ENCODE measurements around the gene AZU1. TPM values are rescaled to one million over a fixed set of nuclear protein-coding genes. Genes with fewer than 3 reads are reported as not detected.
A peak's percentile ranks its signal among the peaks of the same experiment; 100 is the strongest.

The AZU1 gene
- polyA plus RNA-seq, 2 of the 4 experiments (the other 2 are of a cell fraction), result 0.31 to 0.32 TPM

DNA sequence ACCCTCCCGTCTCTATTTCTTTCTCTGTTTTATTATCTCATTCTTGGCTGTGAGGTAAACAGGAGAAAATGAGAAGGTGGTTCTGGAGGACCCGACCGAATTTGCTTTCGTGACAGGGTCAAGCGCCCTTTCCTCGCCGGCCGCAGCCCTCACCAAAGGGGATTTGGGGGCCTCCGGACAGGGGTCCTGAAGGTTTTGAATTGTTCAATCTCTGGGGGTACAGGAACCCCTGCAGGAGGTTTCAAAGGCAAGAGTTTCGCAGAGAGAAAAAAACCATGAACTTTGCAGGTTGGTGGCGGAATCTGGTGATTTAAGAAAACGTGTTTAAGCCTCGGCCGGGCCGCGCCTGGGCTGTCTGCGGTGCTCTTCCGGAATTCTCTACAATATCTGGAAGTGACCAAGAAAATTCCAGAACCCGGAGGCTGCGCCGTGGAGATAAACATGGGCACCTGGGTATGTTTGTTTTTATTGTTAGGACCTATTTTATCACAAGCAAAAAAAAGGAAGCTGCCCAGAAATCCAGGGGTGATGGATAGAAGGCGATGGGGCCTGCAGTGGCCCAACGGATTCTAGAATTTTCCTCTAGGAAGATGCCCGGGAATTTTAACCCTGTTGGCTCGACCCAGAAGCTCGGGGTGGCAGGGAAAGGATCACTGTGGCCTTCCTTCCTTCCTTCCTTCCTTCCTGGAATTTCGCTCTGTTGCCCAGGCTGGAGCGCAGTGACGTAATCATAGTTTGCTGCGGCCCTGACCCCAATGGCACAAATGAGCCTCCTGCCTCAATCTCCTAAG, 44.6 kb upstream of the AZU1 start:
- TF ChIP-seq ZC3H11A (IDR thresholded peaks at IDR 0.05) (no peak), RFX5 (IDR thresholded peaks at IDR 0.05) (0 out of 2 replicates have a peak, but pooled peaks have one; percentile 18), CEBPB (IDR thresholded peaks at IDR 0.05) (peak in 1 of 2 experiments; percentile 56; a peak in 1 of 4 replicates), JUN (IDR thresholded peaks at IDR 0.05) (peak; percentile 0 to 65; a peak in 4 of 5 replicates), RARB (CRISPR knock-in tag; IDR thresholded peaks at IDR 0.05) (no peak)
- TF ChIP-seq, protein P1, sequence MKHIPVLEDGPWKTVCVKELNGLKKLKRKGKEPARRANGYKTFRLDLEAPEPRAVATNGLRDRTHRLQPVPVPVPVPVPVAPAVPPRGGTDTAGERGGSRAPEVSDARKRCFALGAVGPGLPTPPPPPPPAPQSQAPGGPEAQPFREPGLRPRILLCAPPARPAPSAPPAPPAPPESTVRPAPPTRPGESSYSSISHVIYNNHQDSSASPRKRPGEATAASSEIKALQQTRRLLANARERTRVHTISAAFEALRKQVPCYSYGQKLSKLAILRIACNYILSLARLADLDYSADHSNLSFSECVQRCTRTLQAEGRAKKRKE (CRISPR knock-in tag; IDR thresholded peaks at IDR 0.05; ENCODE audit: low read depth), result 0 out of 2 replicates have a peak, but pooled peaks have one; percentile 13
- TF ChIP-seq, protein P2, sequence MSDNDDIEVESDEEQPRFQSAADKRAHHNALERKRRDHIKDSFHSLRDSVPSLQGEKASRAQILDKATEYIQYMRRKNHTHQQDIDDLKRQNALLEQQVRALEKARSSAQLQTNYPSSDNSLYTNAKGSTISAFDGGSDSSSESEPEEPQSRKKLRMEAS (IDR thresholded peaks at IDR 0.05), result peak; percentile 25; the same call in 1 of the 2 replicates
- FAIRE-seq, result no peak
- peak; percentile 0 to 75 for DNase-seq (ENCODE audit: low read depth in 1 of 2, low spot score in 1 of 2)
- peak overlapping the region; percentile 74 for H3K4me2 ChIP-seq
- H3K27ac ChIP-seq, result peak overlapping the region; percentile 98 to 100
- peak in 1 of 2 experiments; percentile 34; a peak in 3 of 6 replicates for ATAC-seq
- peak overlapping the region; percentile 58 for H3K4me3 ChIP-seq
- H3K9me3 ChIP-seq, result no peaks in the 10 kb centered on the region
- H3K4me1 ChIP-seq, result peaks cover 30% of the 10 kb centered on the region
- ChIA-PET POLR2A (interaction anchor here (0.6 to 2.0 kb wide), 3 partner anchors 17 to 30 kb away, joined by 3 to 16 read pairs (median 9); no protein-coding TSS in a partner anchor), CTCF (interaction anchor here (1.8 to 2.1 kb wide), 2 partner anchors 8 to 12 kb away, joined by 3 to 7 read pairs; no protein-coding TSS in a partner anchor)
- 1% methylated on average over 30 of the region's 30 CpGs for WGBS (ENCODE audit: missing lambda C conversion rate)

DNA sequence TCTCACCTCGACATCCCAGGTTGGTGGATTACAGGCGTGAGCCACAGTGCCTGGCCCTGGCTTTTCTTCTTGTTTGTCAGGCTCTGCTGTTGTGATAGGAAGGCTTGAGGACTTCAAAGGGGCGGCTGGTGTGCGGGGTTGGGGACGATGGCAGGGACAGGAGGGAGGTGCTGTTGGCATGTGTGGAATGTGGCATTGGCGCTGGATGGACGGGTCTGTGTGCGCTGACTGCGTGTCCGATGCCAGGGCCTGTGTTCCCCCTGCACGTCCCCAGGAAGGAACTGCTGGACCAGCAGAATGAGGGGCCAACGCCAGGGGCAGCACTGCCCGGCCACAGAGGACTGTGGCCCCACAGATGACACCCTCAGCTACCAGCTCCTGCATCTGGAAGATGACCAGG, 43.1 kb upstream of the AZU1 start:
- no peak for FAIRE-seq
- Histone ChIP-seq H3K4me1 (peaks cover 27% of the 10 kb centered on the region), H3K4me3 (peak overlapping the region; percentile 58), H3K27ac (peak overlapping the region; percentile 98 to 100), H3K9me3 (no peaks in the 10 kb centered on the region), H3K4me2 (peak overlapping the region; percentile 74)
- ATAC-seq, result peak in 1 of 2 experiments; percentile 2; a peak in 1 of 6 replicates
- ChIA-PET CTCF (interaction anchor here (0.6 to 2.1 kb wide), 3 partner anchors 10 to 460 kb away, joined by 3 to 7 read pairs (median 5); no protein-coding TSS in a partner anchor), POLR2A (interaction anchor here (2.0 kb wide), 1 partner anchor 32 kb away, joined by 16 read pairs; no protein-coding TSS in a partner anchor)
- TF ChIP-seq, protein P2 (IDR thresholded peaks at IDR 0.05), result peak; percentile 56
- TF ChIP-seq RCOR1 (IDR thresholded peaks at IDR 0.05; ENCODE audit: low read depth, low read length), result no peak
- peak; percentile 0 to 61 for DNase-seq (ENCODE audit: low read depth in 1 of 2, low spot score in 1 of 2)
- WGBS (ENCODE audit: missing lambda C conversion rate), result 11% methylated on average over 5 of the region's 13 CpGs

DNA sequence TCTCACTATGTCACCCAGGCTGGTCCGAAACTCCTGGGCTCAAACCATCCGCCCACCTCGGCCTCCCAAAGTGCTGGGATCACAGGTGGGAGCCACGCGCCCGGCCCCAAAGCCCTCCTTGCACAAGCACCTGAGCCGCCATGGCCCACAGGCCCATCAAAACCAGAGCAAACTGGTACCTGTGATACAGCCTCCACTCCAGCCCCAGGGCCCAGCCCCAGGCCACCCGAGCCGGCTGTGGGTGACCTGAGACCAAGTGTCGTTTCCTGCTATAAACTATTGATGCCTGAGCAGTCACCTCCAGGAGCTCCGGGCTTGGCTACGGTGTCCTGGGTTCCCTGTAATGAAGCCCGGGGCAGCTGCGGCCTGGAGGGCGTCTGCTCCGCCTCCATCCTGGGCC, 40.1 kb upstream of the AZU1 start:
- CTCF ChIA-PET, result interaction anchor here (1.4 kb wide), 1 partner anchor 13 kb away, joined by 3 read pairs; no protein-coding TSS in a partner anchor
- peak overlapping the region in 1 of 2 experiments; percentile 61; a peak in 2 of 6 replicates for H3K27ac ChIP-seq
- POLR2A ChIA-PET, result no interaction called here
- DNase-seq (ENCODE audit: low read depth in 1 of 2, low spot score in 1 of 2) (no peak), ATAC-seq (no peak), FAIRE-seq (no peak)
- no peak for TF ChIP-seq NFE2L2 (conservative IDR thresholded peaks at IDR 0.05; ENCODE audit: low read length)
- no peak for TF ChIP-seq NR3C1 (IDR thresholded peaks at IDR 0.05)
- TF ChIP-seq CBX2 (IDR thresholded peaks at IDR 0.05; ENCODE audit: borderline replicate concordance, low read depth), result no peak
- TF ChIP-seq FOXS1 (CRISPR knock-in tag; IDR thresholded peaks at IDR 0.05), result no peak
- WGBS (ENCODE audit: missing lambda C conversion rate), result 93% methylated on average over 10 of the region's 16 CpGs
- no peaks in the 10 kb centered on the region for H3K9me3 ChIP-seq
- no peak overlapping the region for H3K4me2 ChIP-seq
- H3K4me3 ChIP-seq, result no peak overlapping the region
- peaks cover 28% of the 10 kb centered on the region for H3K4me1 ChIP-seq

DNA sequence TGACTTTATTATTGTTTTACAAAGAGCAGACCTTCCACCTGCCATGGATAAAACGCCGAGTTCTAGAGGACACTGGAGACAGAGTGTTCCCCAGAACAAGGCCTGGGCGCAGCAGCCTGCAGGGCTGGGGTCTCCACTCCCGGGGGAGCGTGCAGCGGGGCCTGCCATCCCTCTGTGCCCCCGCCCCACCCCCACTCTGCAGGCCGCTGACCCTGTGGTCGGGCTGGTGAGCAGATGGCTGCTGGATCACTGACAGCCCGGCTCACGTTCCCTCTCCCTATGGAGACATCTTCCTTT, 39.0 kb upstream of the AZU1 start:
- no peak; a peak in 1 of 6 replicates for ATAC-seq
- POLR2A ChIA-PET, result no interaction called here
- CTCF ChIA-PET, result interaction anchor here (1.4 kb wide), 1 partner anchor 14 kb away, joined by 3 read pairs; no protein-coding TSS in a partner anchor
- Histone ChIP-seq H3K4me2 (0 out of 3 replicates have a peak overlapping the region, but pooled peaks have one; percentile 19), H3K4me3 (no peak overlapping the region), H3K9me3 (no peaks in the 10 kb centered on the region), H3K27ac (peak overlapping the region in 1 of 2 experiments; percentile 93; a peak in 3 of 6 replicates), H3K4me1 (peaks cover 29% of the 10 kb centered on the region)
- no peak for FAIRE-seq
- TF ChIP-seq TFCP2L1 (CRISPR knock-in tag; IDR thresholded peaks at IDR 0.05) (no peak), ZC3H11A (IDR thresholded peaks at IDR 0.05) (no peak), CHD4 (IDR thresholded peaks at IDR 0.05; ENCODE audit: borderline replicate concordance) (no peak), RAD21 (conservative IDR thresholded peaks at IDR 0.05 in 1 of 2, IDR thresholded peaks at IDR 0.05 in 1 of 2) (no peak), RARB (CRISPR knock-in tag; IDR thresholded peaks at IDR 0.05) (no peak), PHF8 (IDR thresholded peaks at IDR 0.05; ENCODE audit: borderline replicate concordance, low read depth) (no peak), MYC (IDR thresholded peaks at IDR 0.05; ENCODE audit: borderline replicate concordance, low read length) (no peak), SMC3 (IDR thresholded peaks at IDR 0.05) (no peak), HOXB5 (CRISPR knock-in tag; IDR thresholded peaks at IDR 0.05) (no peak), ZNF302 (CRISPR knock-in tag; IDR thresholded peaks at IDR 0.05) (no peak)
- TF ChIP-seq, protein P3, sequence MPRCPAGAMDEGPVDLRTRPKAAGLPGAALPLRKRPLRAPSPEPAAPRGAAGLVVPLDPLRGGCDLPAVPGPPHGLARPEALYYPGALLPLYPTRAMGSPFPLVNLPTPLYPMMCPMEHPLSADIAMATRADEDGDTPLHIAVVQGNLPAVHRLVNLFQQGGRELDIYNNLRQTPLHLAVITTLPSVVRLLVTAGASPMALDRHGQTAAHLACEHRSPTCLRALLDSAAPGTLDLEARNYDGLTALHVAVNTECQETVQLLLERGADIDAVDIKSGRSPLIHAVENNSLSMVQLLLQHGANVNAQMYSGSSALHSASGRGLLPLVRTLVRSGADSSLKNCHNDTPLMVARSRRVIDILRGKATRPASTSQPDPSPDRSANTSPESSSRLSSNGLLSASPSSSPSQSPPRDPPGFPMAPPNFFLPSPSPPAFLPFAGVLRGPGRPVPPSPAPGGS (IDR thresholded peaks at IDR 0.05), result no peak
- WGBS (ENCODE audit: missing lambda C conversion rate), result 90% methylated on average over 3 of the region's 11 CpGs
- no peak for DNase-seq (ENCODE audit: low read depth in 1 of 2, low spot score in 1 of 2)
